ENCODE data around the gene AMPD3. TPM values are rescaled to one million over a fixed set of nuclear protein-coding genes. Genes with fewer than 3 reads are reported as not detected.

AMPD3 gene
- total and polyA plus RNA-seq, 7 donors, result 4.2 to 8.1 (median 5.0) TPM

- peaks cover 4 to 49% (median 7%) of the 10 kb centered on the region in 4 donors for H3K36me3 ChIP-seq
- no peak for TF ChIP-seq POLR2AphosphoS5 (IDR thresholded peaks at IDR 0.05)
- peaks cover 0 to 9% (median 0%) of the 10 kb centered on the region in 4 donors for H3K4me1 ChIP-seq
- 91 to 96% methylated on average over 2 of the region's 2 CpGs for WGBS, 2 donors
- H3K27me3 ChIP-seq, result no peaks in the 10 kb centered on the region
- H3K4me3 ChIP-seq, result no peak overlapping the region
- DNase-seq, result no peak
- intact Hi-C loops (cut with DNase I), result no loop called here
- H3K9me3 ChIP-seq, result no peaks in the 10 kb centered on the region
- H3K27ac ChIP-seq, result no peak overlapping the region
Measured at GRCh38 chr11:10520562-10520961, 65.5 kb downstream of the AMPD3 start.

- intact Hi-C loops (cut with DNase I), result no loop called here
- H3K27me3 ChIP-seq, result no peaks in the 10 kb centered on the region
- H3K9me3 ChIP-seq, result no peaks in the 10 kb centered on the region
- 81 to 86% methylated on average over 1 of the region's 1 CpG for WGBS, 2 donors
- peaks cover 4 to 65% (median 9%) of the 10 kb centered on the region in 4 donors for H3K36me3 ChIP-seq
- no peak overlapping the region for H3K4me3 ChIP-seq
- DNase-seq, result no peak
- H3K4me1 ChIP-seq, result peaks cover 0 to 9% (median 0%) of the 10 kb centered on the region in 4 donors
- TF ChIP-seq CTCF (IDR thresholded peaks at IDR 0.05) (no peak), EP300 (IDR thresholded peaks at IDR 0.05) (no peak), POLR2AphosphoS5 (IDR thresholded peaks at IDR 0.05) (no peak), POLR2A (IDR thresholded peaks at IDR 0.05) (no peak)
- H3K27ac ChIP-seq, result peak overlapping the region in 3 of 4 donors; percentile 22 to 39 (median 27)
Measured at GRCh38 chr11:10522276-10522675, 67.2 kb downstream of the AMPD3 start.

DNA sequence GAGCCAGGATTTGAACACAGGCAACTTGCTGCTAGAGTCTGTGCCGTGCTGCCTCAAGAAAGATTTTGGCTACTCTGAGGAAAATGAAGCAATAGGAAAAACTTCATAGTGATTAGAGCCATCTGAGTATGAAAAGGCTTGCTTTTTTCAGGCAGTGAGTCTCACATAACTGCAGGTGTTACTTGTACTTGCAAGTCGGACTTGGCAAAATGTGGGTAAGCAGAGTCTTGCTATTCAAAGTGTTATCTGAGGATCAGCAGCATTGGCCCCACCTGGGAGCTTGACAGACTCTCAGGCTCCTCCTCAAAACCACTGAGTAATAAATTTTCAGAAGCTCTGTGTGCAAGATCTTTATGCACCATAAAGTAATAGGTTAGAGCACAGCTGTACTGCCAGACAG lies 67.9 kb downstream of the AMPD3 start:
- peak overlapping the region in 3 of 4 donors; percentile 22 to 39 (median 27) for H3K27ac ChIP-seq
- WGBS, 2 donors, result 65 to 88% methylated on average over 2 of the region's 2 CpGs
- DNase-seq, result no peak
- no peaks in the 10 kb centered on the region for H3K9me3 ChIP-seq
- H3K4me1 ChIP-seq, result peaks cover 0 to 9% (median 0%) of the 10 kb centered on the region in 4 donors
- intact Hi-C loops (cut with DNase I), result no loop called here
- no peak for TF ChIP-seq CTCF (IDR thresholded peaks at IDR 0.05)
- no peak for TF ChIP-seq EP300 (IDR thresholded peaks at IDR 0.05)
- peak in 1 of 4 donors; percentile 10 for TF ChIP-seq POLR2AphosphoS5 (IDR thresholded peaks at IDR 0.05)
- TF ChIP-seq POLR2A (IDR thresholded peaks at IDR 0.05), result no peak
- no peak overlapping the region for H3K4me3 ChIP-seq
- no peaks in the 10 kb centered on the region for H3K27me3 ChIP-seq
- peaks cover 4 to 71% (median 10%) of the 10 kb centered on the region in 4 donors for H3K36me3 ChIP-seq

GRCh38 chr11:10524471-10524870 lies 69.4 kb downstream of the AMPD3 start:
- DNase-seq, result no peak
- Histone ChIP-seq H3K4me3 (no peak overlapping the region), H3K27me3 (no peaks in the 10 kb centered on the region), H3K4me1 (peaks cover 0 to 9% (median 0%) of the 10 kb centered on the region in 4 donors), H3K27ac (no peak overlapping the region), H3K36me3 (peaks cover 4 to 75% (median 13%) of the 10 kb centered on the region in 4 donors), H3K9me3 (no peaks in the 10 kb centered on the region)
- 68 to 82% methylated on average over 1 of the region's 1 CpG for WGBS, 2 donors
- intact Hi-C loops (cut with DNase I), result no loop called here
- no peak for TF ChIP-seq POLR2AphosphoS5 (IDR thresholded peaks at IDR 0.05)

DNA sequence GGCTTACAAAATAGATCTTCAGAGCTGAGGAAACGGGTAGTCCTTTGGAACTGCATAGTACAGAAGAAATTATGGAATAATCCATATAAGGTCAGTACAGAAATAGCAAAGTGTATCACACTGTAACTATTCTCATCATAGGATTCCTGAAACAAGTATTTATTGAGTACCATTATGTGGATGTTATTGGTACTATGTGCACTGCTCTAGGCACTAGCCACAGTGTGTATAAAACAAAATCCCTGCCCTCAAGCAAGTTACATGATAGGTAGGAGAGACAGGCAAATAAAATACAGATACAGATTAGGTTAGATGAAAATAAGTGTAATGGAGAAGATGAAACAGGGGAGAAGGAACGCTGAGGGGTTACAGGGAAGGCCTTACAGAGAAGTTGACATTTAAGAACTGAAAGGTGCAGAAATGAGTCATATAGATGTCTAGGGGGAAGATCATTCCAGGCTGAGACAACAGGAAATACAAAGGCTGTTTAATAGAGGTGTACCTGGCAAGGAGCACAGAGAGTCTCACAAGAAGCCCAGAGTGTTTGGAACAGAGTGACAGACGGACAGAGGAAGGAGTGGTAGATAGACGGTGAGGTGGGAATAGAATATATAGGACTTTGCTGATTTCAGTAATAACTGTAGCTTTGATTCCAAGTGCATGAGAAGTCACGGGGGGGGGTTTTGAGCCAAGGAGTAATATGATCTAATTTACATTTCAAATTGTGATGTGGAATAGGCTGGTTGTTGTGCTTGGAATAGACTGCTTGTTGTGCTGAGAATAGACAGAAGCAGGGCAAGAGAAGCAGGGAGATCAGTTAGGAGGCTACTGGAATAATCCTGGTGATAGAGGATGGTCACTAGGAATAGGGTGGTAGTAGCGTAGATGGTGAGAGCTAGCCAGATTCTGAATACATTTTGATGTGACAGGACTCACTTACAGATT lies 72.2 kb downstream of the AMPD3 start:
- H3K9me3 ChIP-seq, result no peaks in the 10 kb centered on the region

More for the DNA sequence above, 72.2 kb downstream of the AMPD3 start:
- DNase-seq, result no peak
- 44 to 68% methylated on average over 6 of the region's 6 CpGs for WGBS, 2 donors
- TF ChIP-seq POLR2AphosphoS5 (IDR thresholded peaks at IDR 0.05) (no peak), CTCF (IDR thresholded peaks at IDR 0.05) (no peak), EP300 (IDR thresholded peaks at IDR 0.05) (no peak), POLR2A (IDR thresholded peaks at IDR 0.05) (no peak)
- Histone ChIP-seq H3K4me3 (no peak overlapping the region), H3K4me1 (peaks cover 0 to 9% (median 0%) of the 10 kb centered on the region in 4 donors), H3K27ac (no peak overlapping the region), H3K27me3 (no peaks in the 10 kb centered on the region), H3K36me3 (peaks cover 0 to 79% (median 15%) of the 10 kb centered on the region in 4 donors)
- intact Hi-C loops (cut with DNase I), result no loop called here

Data from sigmoid colon (tissue), 7 donors.